Measurements from ENCODE around the gene TUBB2A.

- TF ChIP-seq SUZ12 (IDR thresholded peaks at IDR 0.05; ENCODE audit: extremely low read depth, insufficient read depth, insufficient read length) = no peak
- no peak for TF ChIP-seq YY1 (IDR thresholded peaks at IDR 0.05; ENCODE audit: insufficient read depth, insufficient read length)
Measured at GRCh38 chr6:3204921-3205320, 47.6 kb upstream of the TUBB2A start.

Data from NT2/D1 (cell line).